CD14-positive monocyte (primary cell): ENCODE data around the gene SRA1. TPM values are rescaled to one million over a fixed set of nuclear protein-coding genes. Genes with fewer than 3 reads are reported as not detected.

ENCODE experiments used
- DNase-seq, 3 donors: peaks; one replicate each; pipeline ENCODE4 v3.0.0-alpha.2; 2011 to 2022
- H2AFZ ChIP-seq: 2 replicates; pipeline ENCODE4 v1.6.0; 2012; ENCODE audit warnings: mild to moderate bottlenecking, low read depth, low read length, inconsistent platforms; ENCODE audit not compliant: insufficient read depth, poor library complexity, severe bottlenecking
- H3K27ac ChIP-seq, 2 donors: 1 replicate in 1 of 2; 2 replicates in 1 of 2; pipeline ENCODE4 v1.5.1; 2012 to 2013; ENCODE audit warnings: low read length in 2 of 2, control low read depth in 1 of 2, inconsistent platforms in 1 of 2, low read depth in 1 of 2, mild to moderate bottlenecking in 1 of 2
- H3K27me3 ChIP-seq, 2 donors: one replicate each; pipeline versions ENCODE4 v1.6.0 to v1.6.1; 2011 to 2013; ENCODE audit warnings: low read length in 2 of 2; ENCODE audit not compliant: control insufficient read depth in 2 of 2, insufficient read depth in 2 of 2
- H3K36me3 ChIP-seq, 2 donors: replicated peaks in 1 of 2; 1 replicate in 1 of 2; 2 replicates in 1 of 2; pipeline versions ENCODE4 v1.5.1 to v1.6.1; 2012 to 2013; ENCODE audit warnings: low read length in 2 of 2, control low read depth in 1 of 2, inconsistent platforms in 1 of 2, mild to moderate bottlenecking in 1 of 2; ENCODE audit not compliant: insufficient read depth in 2 of 2, control insufficient read depth in 1 of 2
- H3K4me1 ChIP-seq, 2 donors: 1 replicate in 1 of 2; 2 replicates in 1 of 2; pipeline versions ENCODE4 v1.5.1 to v1.6.1; 2012 to 2013; ENCODE audit warnings: low read length in 2 of 2, control low read depth in 1 of 2, inconsistent platforms in 1 of 2, mild to moderate bottlenecking in 1 of 2, moderate library complexity in 1 of 2; ENCODE audit not compliant: insufficient read depth in 2 of 2, control insufficient read depth in 1 of 2
- H3K4me2 ChIP-seq: replicated peaks from 2 replicates; pipeline ENCODE3; 2012; ENCODE audit warnings: low read length, moderate library complexity, mild to moderate bottlenecking; ENCODE audit not compliant: poor library complexity, severe bottlenecking; ENCODE audit errors: extremely low read depth
- H3K4me3 ChIP-seq, 3 experiments: fragments of 200-600 bp in 1 of 3; sonication (generic) in 1 of 3; replicated peaks in 1 of 3; 1 replicate in 2 of 3; 2 replicates in 1 of 3; pipeline ENCODE4 v1.5.1; 2011 to 2013; ENCODE audit warnings: low read length in 3 of 3, mild to moderate bottlenecking in 3 of 3, control low read depth in 2 of 3, low read depth in 2 of 3, inconsistent platforms in 1 of 3, moderate library complexity in 1 of 3
- H3K79me2 ChIP-seq: 2 replicates; pipeline ENCODE4 v1.6.0; 2012; ENCODE audit warnings: mild to moderate bottlenecking, control low read depth, inconsistent platforms, low read length, moderate library complexity; ENCODE audit not compliant: insufficient read depth
- H3K9ac ChIP-seq: 2 replicates; pipeline ENCODE4 v1.6.0; 2017; ENCODE audit warnings: low read length, mild to moderate bottlenecking; ENCODE audit not compliant: insufficient read depth, poor library complexity, severe bottlenecking
- H3K9me3 ChIP-seq, 2 donors: replicated peaks in 1 of 2; 1 replicate in 1 of 2; 2 replicates in 1 of 2; pipeline versions ENCODE4 v1.5.1 to v1.6.1; 2012 to 2013; ENCODE audit warnings: low read length in 2 of 2, control low read depth in 1 of 2; ENCODE audit not compliant: control insufficient read depth in 1 of 2, insufficient read depth in 1 of 2
- H4K20me1 ChIP-seq: 2 replicates; pipeline ENCODE4 v1.6.0; 2012; ENCODE audit warnings: mild to moderate bottlenecking, low read length, control low read depth, moderate library complexity; ENCODE audit not compliant: insufficient read depth
- H3K27ac Mint-ChIP-seq, 7 donors: one replicate each; pipeline ENCODE4 v1.8.0; 2020; ENCODE audit warnings: mild to moderate bottlenecking in 7 of 7, mixed read lengths in 7 of 7, moderate library complexity in 6 of 7, inconsistent platforms in 2 of 7
- H3K27me3 Mint-ChIP-seq, 3 donors: one replicate each; pipeline ENCODE4 v1.8.0; 2021 to 2022; ENCODE audit warnings: low read depth in 3 of 3, mild to moderate bottlenecking in 3 of 3, mixed read lengths in 3 of 3, moderate library complexity in 3 of 3, inconsistent platforms in 1 of 3
- H3K36me3 Mint-ChIP-seq, 2 donors: one replicate each; pipeline ENCODE4 v1.8.0; 2020; ENCODE audit warnings: mixed read lengths in 2 of 2, inconsistent platforms in 1 of 2, mild to moderate bottlenecking in 1 of 2
- H3K4me1 Mint-ChIP-seq: one replicate; pipeline ENCODE4 v1.8.0; 2020; ENCODE audit warnings: mild to moderate bottlenecking, mixed read lengths
- H3K4me3 Mint-ChIP-seq, 2 donors: one replicate each; pipeline ENCODE4 v1.8.0; 2020; ENCODE audit warnings: mild to moderate bottlenecking in 2 of 2, mixed read lengths in 2 of 2, moderate library complexity in 1 of 2
- H3K9me3 Mint-ChIP-seq, 7 donors: one replicate each; pipeline ENCODE4 v1.8.0; 2020 to 2022; ENCODE audit warnings: mixed read lengths in 7 of 7, mild to moderate bottlenecking in 6 of 7, moderate library complexity in 6 of 7, inconsistent platforms in 2 of 7
- WGBS: methylation state at CpG from one replicate; pipeline ENCODE4 v1.1.5; 2013; ENCODE audit warnings: missing lambda C conversion rate; ENCODE audit not compliant: insufficient coverage; 5-methylcytosine and 5-hydroxymethylcytosine counted together
- intact Hi-C, 2 donors: fragments of 100-400 bp; cut with micrococcal nuclease; formaldehyde crosslinking; loops; one replicate each; pipeline versions ENCODE4 v1.15.0 to v1.15.1; 2023
- polyA plus RNA-seq, 3 donors: library from polyadenylated mRNA; depleted of rRNA in 1 of 3; unstranded in 2 of 3; stranded (reverse) in 1 of 3; fragments of 300-500 nt in 2 of 3; fragments of >200 nt in 1 of 3; fragmentation: Illumina TruSeq in 2 of 3; gene quantifications; 1 replicate in 2 of 3; 2 replicates in 1 of 3; pipeline ENCODE4 v1.2.3, GENCODE V29; 2012 to 2021
- TF ChIP-seq, protein P1 (sequence below): fragments of 200-600 bp; IDR thresholded peaks from one replicate; pipeline ENCODE4 v1.8.0; 2022; ENCODE audit warnings: antibody characterized with exemption, mild to moderate bottlenecking

SRA1 gene
- polyA plus RNA-seq, 3 donors = 72.4 to 97.2 (median 80.8) TPM

DNA sequence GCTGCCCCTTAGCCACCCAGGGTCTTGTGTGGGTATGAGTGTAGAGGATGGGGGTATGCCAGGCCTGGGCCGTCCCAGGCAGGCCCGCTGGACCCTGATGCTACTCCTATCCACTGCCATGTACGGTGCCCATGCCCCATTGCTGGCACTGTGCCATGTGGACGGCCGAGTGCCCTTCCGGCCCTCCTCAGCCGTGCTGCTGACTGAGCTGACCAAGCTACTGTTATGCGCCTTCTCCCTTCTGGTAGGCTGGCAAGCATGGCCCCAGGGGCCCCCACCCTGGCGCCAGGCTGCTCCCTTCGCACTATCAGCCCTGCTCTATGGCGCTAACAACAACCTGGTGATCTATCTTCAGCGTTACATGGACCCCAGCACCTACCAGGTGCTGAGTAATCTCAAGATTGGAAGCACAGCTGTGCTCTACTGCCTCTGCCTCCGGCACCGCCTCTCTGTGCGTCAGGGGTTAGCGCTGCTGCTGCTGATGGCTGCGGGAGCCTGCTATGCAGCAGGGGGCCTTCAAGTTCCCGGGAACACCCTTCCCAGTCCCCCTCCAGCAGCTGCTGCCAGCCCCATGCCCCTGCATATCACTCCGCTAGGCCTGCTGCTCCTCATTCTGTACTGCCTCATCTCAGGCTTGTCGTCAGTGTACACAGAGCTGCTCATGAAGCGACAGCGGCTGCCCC is 10.0 kb upstream of the SRA1 start:
- Histone ChIP-seq H4K20me1 (peaks cover 6% of the 10 kb centered on the region), H3K4me3 (no peak overlapping the region), H3K9ac (no peak overlapping the region), H3K4me2 (no peak overlapping the region), H3K27me3 (no peaks in the 10 kb centered on the region), H3K36me3 (peaks cover 21 to 41% of the 10 kb centered on the region in 2 donors), H3K79me2 (peaks cover 40% of the 10 kb centered on the region), H3K4me1 (peaks cover 44 to 78% of the 10 kb centered on the region in 2 donors), H2AFZ (no peak overlapping the region), H3K9me3 (no peaks in the 10 kb centered on the region), H3K27ac (peak overlapping the region in 1 of 2 donors; percentile 83)
- H3K27me3 Mint-ChIP-seq = peaks cover 0 to 2% (median 2%) of the 10 kb centered on the region in 3 donors
- peak overlapping the region in 6 of 7 donors; percentile 61 to 98 (median 96) for H3K27ac Mint-ChIP-seq
- peaks cover 32 to 58% of the 10 kb centered on the region in 2 donors for H3K36me3 Mint-ChIP-seq
- peaks cover 0 to 2% (median 0%) of the 10 kb centered on the region in 7 donors for H3K9me3 Mint-ChIP-seq
- DNase-seq = no peak
- WGBS = 98% methylated on average over 22 of the region's 22 CpGs
- no peak overlapping the region for H3K4me3 Mint-ChIP-seq
- H3K4me1 Mint-ChIP-seq = peaks cover 66% of the 10 kb centered on the region
- TF ChIP-seq, protein P1, sequence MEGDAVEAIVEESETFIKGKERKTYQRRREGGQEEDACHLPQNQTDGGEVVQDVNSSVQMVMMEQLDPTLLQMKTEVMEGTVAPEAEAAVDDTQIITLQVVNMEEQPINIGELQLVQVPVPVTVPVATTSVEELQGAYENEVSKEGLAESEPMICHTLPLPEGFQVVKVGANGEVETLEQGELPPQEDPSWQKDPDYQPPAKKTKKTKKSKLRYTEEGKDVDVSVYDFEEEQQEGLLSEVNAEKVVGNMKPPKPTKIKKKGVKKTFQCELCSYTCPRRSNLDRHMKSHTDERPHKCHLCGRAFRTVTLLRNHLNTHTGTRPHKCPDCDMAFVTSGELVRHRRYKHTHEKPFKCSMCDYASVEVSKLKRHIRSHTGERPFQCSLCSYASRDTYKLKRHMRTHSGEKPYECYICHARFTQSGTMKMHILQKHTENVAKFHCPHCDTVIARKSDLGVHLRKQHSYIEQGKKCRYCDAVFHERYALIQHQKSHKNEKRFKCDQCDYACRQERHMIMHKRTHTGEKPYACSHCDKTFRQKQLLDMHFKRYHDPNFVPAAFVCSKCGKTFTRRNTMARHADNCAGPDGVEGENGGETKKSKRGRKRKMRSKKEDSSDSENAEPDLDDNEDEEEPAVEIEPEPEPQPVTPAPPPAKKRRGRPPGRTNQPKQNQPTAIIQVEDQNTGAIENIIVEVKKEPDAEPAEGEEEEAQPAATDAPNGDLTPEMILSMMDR = no peak
- intact Hi-C loops = loop anchor here in 1 of 2 donors (10.0 kb wide), 1 partner anchor 148 kb away; no protein-coding TSS in a partner anchor

DNA sequence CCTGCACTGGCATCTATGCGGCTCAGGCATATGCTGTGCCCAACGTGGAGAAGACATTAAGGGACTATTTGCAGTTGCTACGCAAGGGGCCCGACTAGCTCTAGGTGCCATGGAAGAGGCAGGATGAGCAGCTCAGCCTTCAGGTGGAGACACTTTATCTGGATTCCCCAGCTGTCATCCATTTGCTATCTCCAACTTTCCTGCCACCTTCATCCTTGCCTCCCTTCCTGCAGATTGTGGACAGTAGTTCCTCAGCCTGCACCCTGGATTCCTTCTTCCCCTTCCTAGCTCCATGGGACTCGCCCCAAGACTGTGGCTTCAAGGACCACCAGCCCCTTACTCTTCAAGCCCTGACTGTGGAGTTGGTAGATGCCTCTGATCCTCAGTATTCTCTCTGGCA is 9.4 kb upstream of the SRA1 start:
- H3K4me1 ChIP-seq = peaks cover 44 to 80% of the 10 kb centered on the region in 2 donors
- TF ChIP-seq, protein P1 = no peak

More for the DNA sequence above, 9.4 kb upstream of the SRA1 start:
- DNase-seq = peak in 1 of 3 donors; percentile 3
- no peak overlapping the region for H3K4me3 ChIP-seq
- Mint-ChIP-seq H3K4me3 (no peak overlapping the region), H3K4me1 (peaks cover 70% of the 10 kb centered on the region), H3K27me3 (peaks cover 1 to 2% (median 1%) of the 10 kb centered on the region in 3 donors), H3K9me3 (peaks cover 0 to 2% (median 0%) of the 10 kb centered on the region in 7 donors), H3K27ac (peak overlapping the region in 5 of 7 donors; percentile 22 to 84 (median 35)), H3K36me3 (peaks cover 38 to 59% of the 10 kb centered on the region in 2 donors)
- 100% methylated on average over 4 of the region's 5 CpGs for WGBS
- H3K4me2 ChIP-seq = no peak overlapping the region
- H3K27ac ChIP-seq = peak overlapping the region in 1 of 2 donors; percentile 92
- peaks cover 11% of the 10 kb centered on the region for H4K20me1 ChIP-seq
- H3K36me3 ChIP-seq = peaks cover 24 to 42% of the 10 kb centered on the region in 2 donors
- no peak overlapping the region for H2AFZ ChIP-seq
- peaks cover 40% of the 10 kb centered on the region for H3K79me2 ChIP-seq
- no peaks in the 10 kb centered on the region for H3K9me3 ChIP-seq
- intact Hi-C loops = loop anchor here in 1 of 2 donors (10.0 kb wide), 1 partner anchor 148 kb away; no protein-coding TSS in a partner anchor
- no peak overlapping the region for H3K9ac ChIP-seq
- H3K27me3 ChIP-seq = no peaks in the 10 kb centered on the region
